A673 (cell line): ENCODE data around the gene CHCHD3.

Experiments used
- CTCF ChIP-seq: fragments of 300-800, 200-600 bp; sonication (generic); conservative IDR thresholded peaks from 2 replicates; pipeline ENCODE4 v1.5.1; 2017; ENCODE audit warnings: low read depth, mild to moderate bottlenecking, antibody characterized with exemption, low read length, moderate library complexity, mixed read lengths
- EZH2 ChIP-seq: fragments of 200-600 bp; sonication (generic); IDR thresholded peaks from 2 replicates; pipeline ENCODE4 v1.6.1; 2017; ENCODE audit warnings: borderline replicate concordance, low read depth, mild to moderate bottlenecking, mixed read lengths, antibody characterized with exemption, low read length; ENCODE audit not compliant: poor library complexity, severe bottlenecking

GRCh38 chr7:133022661-133023060 is 59.2 kb downstream of the CHCHD3 start:
- TF ChIP-seq CTCF (no peak), EZH2 (no peak)
